GM18520 (cell line): ENCODE data around the gene LTBP1.

Source experiments
- ATAC-seq: cut with Tn5 transposase; IDR thresholded peaks from one replicate; pipeline ENCODE4 v1.9.1; 2021; ENCODE audit not compliant: unreplicated experiment

LTBP1 gene

GRCh38 chr2:33395655-33396249 lies 449.0 kb downstream of the LTBP1 start:
- no peak for ATAC-seq

GRCh38 chr2:33404321-33404720 lies 457.6 kb downstream of the LTBP1 start:
- no peak for ATAC-seq

- ATAC-seq, result no peak
Measured at GRCh38 chr2:33406622-33407021, 459.9 kb downstream of the LTBP1 start.

- ATAC-seq, result no peak
Measured at GRCh38 chr2:33408109-33408508, 461.4 kb downstream of the LTBP1 start.

- no peak for ATAC-seq
Measured at GRCh38 chr2:33409417-33409955, 462.7 kb downstream of the LTBP1 start.

GRCh38 chr2:33411765-33412164 lies 465.0 kb downstream of the LTBP1 start:
- ATAC-seq, result no peak

- no peak for ATAC-seq
Measured at GRCh38 chr2:33412920-33413319, 466.2 kb downstream of the LTBP1 start.

GRCh38 chr2:33419581-33420200 lies 472.9 kb downstream of the LTBP1 start:
- ATAC-seq, result no peak

GRCh38 chr2:33420726-33421125 lies 474.0 kb downstream of the LTBP1 start:
- ATAC-seq, result no peak

GRCh38 chr2:33421820-33422219 lies 475.1 kb downstream of the LTBP1 start:
- no peak for ATAC-seq

- ATAC-seq, result no peak
Measured at GRCh38 chr2:33425161-33425560, 478.4 kb downstream of the LTBP1 start.

- ATAC-seq, result no peak
Measured at GRCh38 chr2:33425586-33426031, 478.9 kb downstream of the LTBP1 start.

- no peak for ATAC-seq
Measured at GRCh38 chr2:33426666-33427231, 480.0 kb downstream of the LTBP1 start.

- no peak for ATAC-seq
Measured at GRCh38 chr2:33430077-33430476, 483.3 kb downstream of the LTBP1 start.

- ATAC-seq, result no peak
Measured at GRCh38 chr2:33430856-33431255, 484.1 kb downstream of the LTBP1 start.

- no peak for ATAC-seq
Measured at GRCh38 chr2:33432871-33433270, 486.1 kb downstream of the LTBP1 start.

GRCh38 chr2:33433279-33434235 lies 486.8 kb downstream of the LTBP1 start:
- ATAC-seq, result no peak

- ATAC-seq, result no peak
Measured at GRCh38 chr2:33435518-33435917, 488.8 kb downstream of the LTBP1 start.

- no peak for ATAC-seq
Measured at GRCh38 chr2:33436083-33436482, 489.3 kb downstream of the LTBP1 start.

- ATAC-seq, result no peak
Measured at GRCh38 chr2:33437297-33437696, 490.5 kb downstream of the LTBP1 start.

GRCh38 chr2:33437815-33438214 lies 491.1 kb downstream of the LTBP1 start:
- no peak for ATAC-seq
